ENCODE measurements around the gene ZNF169.
"Not testable (repeated sequence)": the region's sequence is repeated elsewhere in the genome, so short reads cannot be mapped to it uniquely, and the experiment has no call there.

Gene ZNF169

GRCh38 chr9:94259077-94259862 lies at the start of gene ZNF169:
Gene ZNF169, plus strand, starts transcription at chr9:94259298. Its CDS starts 19,515 bp downstream, at chr9:94278813.
- DNase-seq (ENCODE audit: low read depth in 2 of 2): peak; percentile 81 to 82

GRCh38 chr9:94210616-94211603 lies 48.2 kb upstream of the ZNF169 start:
- DNase-seq (ENCODE audit: low read depth in 2 of 2): no peak

- DNase-seq (ENCODE audit: low read depth in 2 of 2): no peak
Measured at GRCh38 chr9:94212091-94212490, 47.0 kb upstream of the ZNF169 start.

- DNase-seq (ENCODE audit: low read depth in 2 of 2): no peak
Measured at GRCh38 chr9:94212531-94212930, 46.6 kb upstream of the ZNF169 start.

- peak; percentile 40 to 62 for DNase-seq (ENCODE audit: low read depth in 2 of 2)
Measured at GRCh38 chr9:94213511-94214124, 45.5 kb upstream of the ZNF169 start.

GRCh38 chr9:94222870-94223269 lies 36.2 kb upstream of the ZNF169 start:
- DNase-seq (ENCODE audit: low read depth in 2 of 2): no peak

GRCh38 chr9:94225413-94225812 lies 33.7 kb upstream of the ZNF169 start:
- DNase-seq (ENCODE audit: low read depth in 2 of 2): not testable (repeated sequence)

- DNase-seq (ENCODE audit: low read depth in 2 of 2): no peak
Measured at GRCh38 chr9:94228616-94229015, 30.5 kb upstream of the ZNF169 start.

GRCh38 chr9:94232428-94232827 lies 26.7 kb upstream of the ZNF169 start:
- no peak for DNase-seq (ENCODE audit: low read depth in 2 of 2)

- not testable (repeated sequence) for DNase-seq (ENCODE audit: low read depth in 2 of 2)
Measured at GRCh38 chr9:94241098-94241497, 18.0 kb upstream of the ZNF169 start.

- no peak for DNase-seq (ENCODE audit: low read depth in 2 of 2)
Measured at GRCh38 chr9:94245651-94246050, 13.4 kb upstream of the ZNF169 start.

GRCh38 chr9:94250456-94250855 lies 8.6 kb upstream of the ZNF169 start:
- DNase-seq (ENCODE audit: low read depth in 2 of 2): no peak

- no peak for DNase-seq (ENCODE audit: low read depth in 2 of 2)
Measured at GRCh38 chr9:94256007-94256406, 3.1 kb upstream of the ZNF169 start.

- not testable (repeated sequence) for DNase-seq (ENCODE audit: low read depth in 2 of 2)
Measured at GRCh38 chr9:94265626-94266402, 6.7 kb downstream of the ZNF169 start.

- no peak for DNase-seq (ENCODE audit: low read depth in 2 of 2)
Measured at GRCh38 chr9:94269264-94269663, 10.2 kb downstream of the ZNF169 start.

- no peak for DNase-seq (ENCODE audit: low read depth in 2 of 2)
Measured at GRCh38 chr9:94270009-94270408, 10.9 kb downstream of the ZNF169 start.

- not testable (repeated sequence) for DNase-seq (ENCODE audit: low read depth in 2 of 2)
Measured at GRCh38 chr9:94277029-94277428, 17.9 kb downstream of the ZNF169 start.

- no peak for DNase-seq (ENCODE audit: low read depth in 2 of 2)
Measured at GRCh38 chr9:94277885-94278536, 18.9 kb downstream of the ZNF169 start.

GRCh38 chr9:94280409-94280989 lies 21.4 kb downstream of the ZNF169 start:
- no peak for DNase-seq (ENCODE audit: low read depth in 2 of 2)

GRCh38 chr9:94281101-94281500 lies 22.0 kb downstream of the ZNF169 start:
- DNase-seq (ENCODE audit: low read depth in 2 of 2): no peak

Data from stimulated activated CD4-positive, alpha-beta T cell treated with anti-CD3 and anti-CD28 coated beads, Interleukin-1b, Interleukin-23, amount 100 ng/mL, for 4 hours (primary cell).